Stimulated activated memory B cell treated with anti-CD40 and anti-IgM and Interleukin-4, amounts not matched to agents 10 μg/mL and 1 μg/mL and 100 μg/mL, for 72 hours (primary cell): ENCODE results near the gene ANKRD33B.
A peak's percentile ranks its signal among the peaks of the same experiment; 100 is the strongest.

Experiments used
- ATAC-seq: fragments of 150-1000 bp; cut with Tn5 transposase; 2 replicates; pipeline ENCODE4 v1.10.0; 2021
- H3K27ac Mint-ChIP-seq: one replicate; pipeline ENCODE4 v1.8.0; 2022; ENCODE audit warnings: mild to moderate bottlenecking, mixed read lengths
- H3K27me3 Mint-ChIP-seq: one replicate; pipeline ENCODE4 v1.8.0; 2022; ENCODE audit warnings: mixed read lengths
- H3K36me3 Mint-ChIP-seq: one replicate; pipeline ENCODE4 v1.8.0; 2022; ENCODE audit warnings: mixed read lengths
- H3K4me1 Mint-ChIP-seq: one replicate; pipeline ENCODE4 v1.8.0; 2022; ENCODE audit warnings: mixed read lengths
- H3K4me3 Mint-ChIP-seq: one replicate; pipeline ENCODE4 v1.8.0; 2022; ENCODE audit warnings: mild to moderate bottlenecking, moderate library complexity, mixed read lengths
- H3K9me3 Mint-ChIP-seq: one replicate; pipeline ENCODE4 v1.8.0; 2022; ENCODE audit warnings: mixed read lengths

The ANKRD33B gene

DNA sequence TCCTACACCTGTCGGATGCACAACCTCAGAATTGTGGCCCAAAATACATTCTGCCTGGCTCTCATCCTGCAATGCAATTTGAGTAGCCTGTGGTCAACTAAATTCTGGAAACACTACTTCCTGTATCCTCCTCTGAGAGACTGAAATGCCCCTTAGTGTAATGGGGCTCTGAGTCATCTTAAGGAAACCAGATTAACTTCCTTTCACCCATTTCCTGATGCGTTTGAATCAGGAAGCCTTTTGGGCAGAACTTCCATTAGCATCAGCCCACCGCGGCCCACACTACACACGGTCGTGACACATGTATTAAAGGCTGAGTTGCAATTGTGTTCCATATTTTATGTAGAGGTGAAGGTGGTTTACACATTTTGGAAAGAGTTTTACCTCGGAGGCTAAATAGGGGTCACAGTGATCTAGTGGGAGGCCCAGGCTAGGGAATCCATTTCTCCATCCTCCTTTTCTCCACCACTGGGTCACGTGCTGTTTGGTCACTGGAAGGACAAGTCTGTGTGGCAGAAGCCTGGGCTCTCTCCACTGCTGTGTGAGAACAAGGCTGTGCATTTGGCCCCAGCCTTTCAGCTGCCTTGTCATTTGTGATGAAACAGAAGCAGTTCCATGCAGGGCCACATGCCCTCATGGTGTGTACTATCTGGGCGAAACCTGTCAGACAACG is 141.2 kb downstream of the ANKRD33B start:
- Mint-ChIP-seq H3K4me3 (no peak overlapping the region), H3K27me3 (no peaks in the 10 kb centered on the region), H3K9me3 (no peaks in the 10 kb centered on the region), H3K4me1 (peaks cover 79% of the 10 kb centered on the region), H3K27ac (peak overlapping the region; percentile 78), H3K36me3 (peaks cover 22% of the 10 kb centered on the region)
- peak; percentile 42 for ATAC-seq

DNA sequence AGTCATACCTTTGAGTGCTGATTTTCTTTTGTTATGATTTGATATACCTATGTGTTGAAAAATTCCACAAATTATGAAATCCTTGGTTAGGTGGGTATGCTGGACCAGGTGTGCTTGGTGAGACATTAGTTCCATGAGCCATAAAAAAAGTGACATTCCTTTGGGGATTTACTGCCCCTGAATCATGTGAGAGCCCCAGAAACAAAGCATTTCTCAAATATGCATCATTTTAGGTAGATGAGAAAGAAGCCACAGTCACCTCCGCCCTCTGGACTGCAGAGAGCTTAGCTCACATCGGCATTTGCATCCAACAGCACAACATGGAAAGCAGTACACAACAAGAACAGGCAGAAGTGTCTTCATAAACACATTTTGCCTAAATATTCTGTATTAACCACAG is 141.9 kb downstream of the ANKRD33B start:
- H3K27ac Mint-ChIP-seq, result peak overlapping the region; percentile 78
- ATAC-seq, result no peak
- H3K4me1 Mint-ChIP-seq, result peaks cover 76% of the 10 kb centered on the region
- no peaks in the 10 kb centered on the region for H3K27me3 Mint-ChIP-seq
- H3K4me3 Mint-ChIP-seq, result no peak overlapping the region
- H3K36me3 Mint-ChIP-seq, result peaks cover 27% of the 10 kb centered on the region
- H3K9me3 Mint-ChIP-seq, result no peaks in the 10 kb centered on the region

DNA sequence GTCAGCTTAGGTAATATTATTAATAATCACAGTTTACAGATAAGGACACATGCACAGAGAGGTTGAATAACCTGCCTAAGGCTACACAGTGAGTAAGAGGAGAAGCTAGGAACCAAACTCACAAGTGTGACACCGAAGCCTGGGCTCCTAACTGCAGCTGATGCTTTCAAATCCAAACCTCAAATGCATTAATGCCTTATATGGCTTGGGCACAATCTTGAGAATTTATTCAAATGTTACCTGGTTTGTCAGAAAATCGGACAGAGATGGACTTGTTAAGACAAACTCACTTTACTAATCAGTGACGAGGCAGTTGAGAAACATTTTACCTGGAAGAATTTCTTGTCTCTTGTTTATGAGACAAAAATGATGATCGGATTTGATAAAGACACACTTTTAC is 142.5 kb downstream of the ANKRD33B start:
- H3K4me1 Mint-ChIP-seq, result peaks cover 74% of the 10 kb centered on the region

More for the DNA sequence above, 142.5 kb downstream of the ANKRD33B start:
- H3K4me3 Mint-ChIP-seq, result no peak overlapping the region
- no peaks in the 10 kb centered on the region for H3K27me3 Mint-ChIP-seq
- no peaks in the 10 kb centered on the region for H3K9me3 Mint-ChIP-seq
- no peak overlapping the region for H3K27ac Mint-ChIP-seq
- no peak for ATAC-seq
- peaks cover 30% of the 10 kb centered on the region for H3K36me3 Mint-ChIP-seq
